H1 (cell line): ENCODE measurements around the gene FAU. TPM values are rescaled to one million over a fixed set of nuclear protein-coding genes. Genes with fewer than 3 reads are reported as not detected.

Experiments used
- CTCF ChIA-PET: fragments of 300-600 bp; sonication (Branson Sonifier 250); formaldehyde crosslinking; loops from one replicate; lab custom pipeline; 2021; ENCODE audit not compliant: partially characterized antibody; lab: Charles Lee
- POLR2A ChIA-PET: fragments of 300-600 bp; sonication (Branson Sonifier 250); formaldehyde crosslinking; loops from one replicate; lab custom pipeline; 2021; ENCODE audit warnings: inconsistent platforms; ENCODE audit not compliant: partially characterized antibody; lab: Charles Lee
- DNase-seq, 2 experiments: peaks; one replicate each; pipeline versions ENCODE4 v3.0.0 to v3.0.0-alpha.2; 2010 to 2022; ENCODE audit warnings: low spot score in 2 of 2, low read depth in 1 of 2, mixed read lengths in 1 of 2
- FAIRE-seq: peaks from 2 replicates; lab custom pipeline; 2011; peaks lifted over from hg19 to GRCh38; lab: Jason Lieb, UNC
- H2AFZ ChIP-seq: 2 replicates; pipeline ENCODE4 v1.8.1; 2012; ENCODE audit warnings: low read length, inconsistent platforms
- H2AK5ac ChIP-seq: 2 replicates; pipeline ENCODE4 v1.6.1; 2013; ENCODE audit warnings: low read depth, low read length
- H2BK120ac ChIP-seq: replicated peaks from 2 replicates; pipeline ENCODE3; 2013; ENCODE audit warnings: low read depth, low read length, inconsistent platforms
- H2BK12ac ChIP-seq: 2 replicates; pipeline ENCODE4 v1.6.1; 2013; ENCODE audit warnings: low read depth, low read length
- H2BK15ac ChIP-seq: 2 replicates; pipeline ENCODE4 v1.6.1; 2013; ENCODE audit warnings: low read length
- H2BK20ac ChIP-seq: 2 replicates; pipeline ENCODE4 v1.6.1; 2013; ENCODE audit warnings: low read length
- H2BK5ac ChIP-seq: 2 replicates; pipeline ENCODE4 v1.6.1; 2013; ENCODE audit warnings: low read depth, low read length
- H3K14ac ChIP-seq: 2 replicates; pipeline ENCODE4 v1.6.1; 2013; ENCODE audit warnings: inconsistent platforms; ENCODE audit not compliant: insufficient read length
- H3K18ac ChIP-seq: 2 replicates; pipeline ENCODE4 v1.6.1; 2013; ENCODE audit warnings: low read length; ENCODE audit errors: extremely low read depth
- H3K23ac ChIP-seq: 2 replicates; pipeline ENCODE4 v1.6.1; 2013; ENCODE audit warnings: inconsistent platforms; ENCODE audit not compliant: insufficient read length
- H3K23me2 ChIP-seq: 2 replicates; pipeline ENCODE4 v1.6.1; 2013; ENCODE audit warnings: low read depth, low read length
- H3K27ac ChIP-seq: 2 replicates; pipeline ENCODE4 v1.6.1; 2011; ENCODE audit warnings: low read depth, low read length, inconsistent platforms
- H3K27me3 ChIP-seq, 4 experiments: replicated peaks in 1 of 4; 1 replicate in 1 of 4; 2 replicates in 3 of 4; pipeline versions ENCODE4 v1.6.1 to v1.8.1; 2011 to 2013; ENCODE audit warnings: low read length in 3 of 4, mild to moderate bottlenecking in 3 of 4, inconsistent platforms in 2 of 4, mixed read lengths in 2 of 4, moderate library complexity in 1 of 4; ENCODE audit not compliant: control insufficient read depth in 3 of 4, insufficient read depth in 3 of 4; ENCODE audit errors: extremely low read depth in 1 of 4
- H3K36me3 ChIP-seq, 4 experiments: 2 replicates each; pipeline versions ENCODE4 v1.6.1 to v1.8.1; 2011 to 2013; ENCODE audit warnings: mild to moderate bottlenecking in 4 of 4, low read length in 3 of 4, moderate library complexity in 2 of 4, control low read depth in 1 of 4, inconsistent platforms in 1 of 4; ENCODE audit not compliant: insufficient read depth in 4 of 4, control insufficient read depth in 2 of 4
- H3K4ac ChIP-seq: replicated peaks from 2 replicates; pipeline ENCODE3; 2013; ENCODE audit warnings: low read length, low read depth, mixed read lengths, inconsistent platforms; ENCODE audit not compliant: insufficient read length
- H3K4me1 ChIP-seq, 4 experiments: replicated peaks in 1 of 4; 1 replicate in 1 of 4; 2 replicates in 3 of 4; pipeline versions ENCODE4 v1.6.1 to v1.8.1; 2011 to 2013; ENCODE audit warnings: low read length in 3 of 4, inconsistent platforms in 2 of 4, mixed read lengths in 1 of 4; ENCODE audit not compliant: insufficient read depth in 4 of 4, control insufficient read depth in 3 of 4
- H3K4me2 ChIP-seq, 2 experiments: 2 replicates each; pipeline versions ENCODE4 v1.6.1 to v1.8.1; 2011 to 2013; ENCODE audit warnings: low read depth in 2 of 2, low read length in 2 of 2, control low read depth in 1 of 2, inconsistent platforms in 1 of 2, mild to moderate bottlenecking in 1 of 2; ENCODE audit not compliant: insufficient read depth in 1 of 2
- H3K4me3 ChIP-seq, 4 experiments: fragments of 200-600, 300-600 bp in 1 of 4; sonication (generic), shearing (Covaris generic), sonication (Bioruptor Twin) in 1 of 4; 2 replicates each; pipeline versions ENCODE4 v1.5.1 to v1.8.1; 2011 to 2016; ENCODE audit warnings: low read length in 4 of 4, low read depth in 3 of 4, control low read depth in 2 of 4, inconsistent platforms in 2 of 4, mild to moderate bottlenecking in 2 of 4, mixed read lengths in 1 of 4, moderate library complexity in 1 of 4; ENCODE audit not compliant: insufficient read depth in 2 of 4; ENCODE audit errors: extremely low read depth in 1 of 4
- H3K56ac ChIP-seq: replicated peaks from 2 replicates; pipeline ENCODE3; 2013; ENCODE audit warnings: low read depth, mild to moderate bottlenecking, mixed read lengths, low read length, inconsistent platforms; ENCODE audit not compliant: insufficient read length
- H3K79me1 ChIP-seq: 2 replicates; pipeline ENCODE4 v1.6.1; 2013; ENCODE audit warnings: low read depth, low read length, control low read depth
- H3K79me2 ChIP-seq, 2 experiments: 2 replicates each; pipeline versions ENCODE4 v1.6.1 to v1.8.1; 2012 to 2013; ENCODE audit warnings: low read length in 2 of 2, mild to moderate bottlenecking in 2 of 2, inconsistent platforms in 1 of 2; ENCODE audit not compliant: insufficient read depth in 2 of 2, control insufficient read depth in 1 of 2
- H3K9ac ChIP-seq, 4 experiments: replicated peaks in 1 of 4; 1 replicate in 1 of 4; 2 replicates in 3 of 4; pipeline versions ENCODE4 v1.6.1 to v1.8.1; 2011 to 2013; ENCODE audit warnings: low read depth in 3 of 4, low read length in 3 of 4, control low read depth in 2 of 4, mild to moderate bottlenecking in 2 of 4, moderate library complexity in 2 of 4, inconsistent platforms in 1 of 4; ENCODE audit errors: extremely low read depth in 1 of 4
- H3K9me3 ChIP-seq, 2 experiments: 2 replicates each; pipeline versions ENCODE4 v1.6.1 to v1.8.1; 2012 to 2013; ENCODE audit warnings: mild to moderate bottlenecking in 2 of 2, moderate library complexity in 2 of 2, control low read depth in 1 of 2, inconsistent platforms in 1 of 2, low read depth in 1 of 2, low read length in 1 of 2, mixed read lengths in 1 of 2; ENCODE audit not compliant: insufficient read depth in 2 of 2
- H4K20me1 ChIP-seq, 2 experiments: replicated peaks in 1 of 2; 2 replicates each; pipeline versions ENCODE3 to v1.8.1; 2011 to 2013; ENCODE audit warnings: inconsistent platforms in 2 of 2, low read length in 2 of 2, mild to moderate bottlenecking in 1 of 2; ENCODE audit not compliant: insufficient read depth in 2 of 2, control insufficient read depth in 1 of 2
- H4K5ac ChIP-seq: 2 replicates; pipeline ENCODE4 v1.6.1; 2013; ENCODE audit warnings: low read length, low read depth, mixed read lengths, inconsistent platforms; ENCODE audit not compliant: insufficient read length
- H4K8ac ChIP-seq: 2 replicates; pipeline ENCODE4 v1.8.0; 2013; ENCODE audit warnings: mild to moderate bottlenecking, moderate library complexity, low read length, inconsistent platforms; ENCODE audit not compliant: insufficient read depth; ENCODE audit errors: extremely low read depth
- H4K91ac ChIP-seq: replicated peaks from 2 replicates; pipeline ENCODE3; 2013; ENCODE audit warnings: low read length, mixed read lengths, inconsistent platforms; ENCODE audit not compliant: insufficient read length
- TAF7 ChIP-seq: optimal IDR thresholded peaks from 2 replicates; pipeline ENCODE3; 2011; ENCODE audit warnings: low read depth, mild to moderate bottlenecking, inconsistent platforms, low read length, moderate library complexity, borderline replicate concordance
- WGBS, 2 experiments: shearing (Covaris generic) in 1 of 2; methylation state at CpG; one replicate each; pipeline versions ENCODE4 v1.1.6 to v1.1.7; 2013 to 2015; ENCODE audit warnings: low lambda C conversion rate in 2 of 2, mixed read lengths in 2 of 2, inconsistent platforms in 1 of 2, low coverage in 1 of 2, missing lambda C conversion rate in 1 of 2; ENCODE audit not compliant: insufficient replicate concordance in 2 of 2, insufficient coverage in 1 of 2, insufficient read length in 1 of 2; ENCODE audit errors: extremely low coverage in 1 of 2, missing lambda C conversion rate in 1 of 2; 5-methylcytosine and 5-hydroxymethylcytosine counted together
- polyA plus RNA-seq, 7 experiments: library from polyadenylated mRNA; depleted of rRNA in 3 of 7; stranded (reverse) in 5 of 7; unstranded in 2 of 7; fragments of >200 nt in 5 of 7; fragments of 200-250 nt in 2 of 7; gene quantifications; 1 replicate in 5 of 7; 2 replicates in 1 of 7; 4 replicates in 1 of 7; pipeline versions ENCODE4 v1.2.1 to v1.2.3, GENCODE V29; 2011 to 2013; ENCODE audit warnings: missing spikeins in 2 of 7, mixed read lengths in 2 of 7
- total RNA-seq: library from RNA; stranded (reverse); fragmentation: NEBNext Ultra II Directional; extraction: Animal tissue kit (Norgen Biotek cat#: 25700); gene quantifications from 2 replicates; pipeline ENCODE4 v1.2.1, GENCODE V29; 2021
- TF ChIP-seq, protein P1 (sequence below): IDR thresholded peaks from 2 replicates; pipeline ENCODE4 v1.6.1; 2012; ENCODE audit warnings: inconsistent platforms

Gene FAU
- total and polyA plus RNA-seq, 2 of the 8 experiments (the other 6 are each of a cell fraction or from before 2014, with no cell fraction given): 826 to 896 TPM

GRCh38 chr11:65126624-65127274 is 4.8 kb upstream of the FAU start:
- Histone ChIP-seq H2BK12ac (no peak overlapping the region), H3K56ac (no peak overlapping the region), H4K91ac (no peak overlapping the region), H3K9ac (no peak overlapping the region), H3K79me1 (peaks cover 6% of the 10 kb centered on the region), H3K79me2 (peaks cover 0 to 18% of the 10 kb centered on the region in 2 experiments; a peak in 3 of 4 replicates), H2AFZ (no peak overlapping the region), H3K14ac (no peak overlapping the region), H3K4me3 (no peak overlapping the region), H3K23ac (no peak overlapping the region), H3K9me3 (no peaks in the 10 kb centered on the region), H3K4ac (no peak overlapping the region), H2BK5ac (no peak overlapping the region), H3K18ac (no peak overlapping the region), H3K27ac (no peak overlapping the region), H3K4me1 (no peaks in the 10 kb centered on the region), H3K36me3 (peaks cover 19 to 60% (median 52%) of the 10 kb centered on the region in 4 experiments), H4K5ac (no peak overlapping the region), H3K27me3 (no peaks in the 10 kb centered on the region), H3K4me2 (no peak overlapping the region), H2BK20ac (no peak overlapping the region), H4K8ac (no peak overlapping the region), H2BK120ac (no peak overlapping the region), H3K23me2 (no peaks in the 10 kb centered on the region; the same call in 1 of the 2 replicates), H4K20me1 (peaks cover 0 to 12% of the 10 kb centered on the region in 2 experiments), H2BK15ac (no peak overlapping the region), H2AK5ac (no peak overlapping the region)
- no peak for DNase-seq
- CTCF ChIA-PET: interaction anchor here (0.7 to 9.5 kb wide), 5 partner anchors 8 to 202 kb away, joined by 3 to 71 read pairs (median 3); partner anchors contain the start of genes CAPN1 and TM7SF2
- 90% methylated on average over 5 of the region's 6 CpGs; no CpG with 5 or more reads in 1 of the 2 experiments for WGBS, 2 experiments
- TF ChIP-seq TAF7: no peak
- TF ChIP-seq, protein P1, sequence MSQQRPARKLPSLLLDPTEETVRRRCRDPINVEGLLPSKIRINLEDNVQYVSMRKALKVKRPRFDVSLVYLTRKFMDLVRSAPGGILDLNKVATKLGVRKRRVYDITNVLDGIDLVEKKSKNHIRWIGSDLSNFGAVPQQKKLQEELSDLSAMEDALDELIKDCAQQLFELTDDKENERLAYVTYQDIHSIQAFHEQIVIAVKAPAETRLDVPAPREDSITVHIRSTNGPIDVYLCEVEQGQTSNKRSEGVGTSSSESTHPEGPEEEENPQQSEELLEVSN: no peak
- FAIRE-seq: no peak
- POLR2A ChIA-PET: interaction anchor here (0.6 to 15.8 kb wide), 10 partner anchors 10 to 243 kb away, joined by 3 to 305 read pairs (median 4); partner anchors contain the start of genes FAU, MRPL49, SPDYC and SYVN1
